Fibroblast of lung (primary cell): ENCODE results near the gene SLC4A5. TPM values are rescaled to one million over a fixed set of nuclear protein-coding genes. Genes with fewer than 3 reads are reported as not detected.
"Not testable (repeated sequence)": the region's sequence is repeated elsewhere in the genome, so short reads cannot be mapped to it uniquely, and the experiment has no call there.

Experiments used
- DNase-seq, 2 donors: peaks; one replicate each; pipeline versions ENCODE4 v3.0.0 to v3.0.0-alpha.2; 2010; ENCODE audit warnings: low read depth in 2 of 2
- H2AFZ ChIP-seq: 2 replicates; pipeline ENCODE4 v1.5.1; 2012; ENCODE audit warnings: low read length, control low read depth, inconsistent platforms
- H3K27ac ChIP-seq: 2 replicates; pipeline ENCODE4 v1.5.1; 2011; ENCODE audit warnings: low read length, control low read depth; ENCODE audit not compliant: insufficient read depth
- H3K27me3 ChIP-seq: 2 replicates; pipeline ENCODE4 v1.5.1; 2011; ENCODE audit warnings: mild to moderate bottlenecking, low read length; ENCODE audit not compliant: control insufficient read depth, insufficient read depth
- H3K36me3 ChIP-seq: 2 replicates; pipeline ENCODE4 v1.5.1; 2011; ENCODE audit warnings: low read length; ENCODE audit not compliant: control insufficient read depth, insufficient read depth
- H3K4me1 ChIP-seq: 2 replicates; pipeline ENCODE4 v1.5.1; 2011; ENCODE audit warnings: low read length; ENCODE audit not compliant: control insufficient read depth, insufficient read depth; ENCODE audit errors: extremely low read depth
- H3K4me2 ChIP-seq: 2 replicates; pipeline ENCODE4 v1.5.1; 2011; ENCODE audit warnings: low read length, control low read depth; ENCODE audit not compliant: insufficient read depth; ENCODE audit errors: extremely low read depth
- H3K4me3 ChIP-seq, 4 experiments: fragments of 200-600 bp in 1 of 4; sonication (generic) in 1 of 4; replicated peaks in 1 of 4; 2 replicates each; pipeline ENCODE4 v1.5.1; 2011 to 2016; ENCODE audit warnings: low read length in 4 of 4, low read depth in 3 of 4, mild to moderate bottlenecking in 3 of 4, control low read depth in 2 of 4, inconsistent platforms in 1 of 4, mixed read lengths in 1 of 4; ENCODE audit not compliant: insufficient read depth in 1 of 4; ENCODE audit errors: control extremely low read depth in 1 of 4
- H3K79me2 ChIP-seq: 2 replicates; pipeline ENCODE4 v1.5.1; 2012; ENCODE audit warnings: mild to moderate bottlenecking, low read length, inconsistent platforms; ENCODE audit not compliant: control insufficient read depth, insufficient read depth
- H3K9ac ChIP-seq: 2 replicates; pipeline ENCODE4 v1.5.1; 2011; ENCODE audit warnings: mild to moderate bottlenecking, low read length, control low read depth; ENCODE audit not compliant: insufficient read depth
- H3K9me3 ChIP-seq: 2 replicates; pipeline ENCODE4 v1.5.1; 2012; ENCODE audit warnings: low read depth, low read length; ENCODE audit not compliant: control insufficient read depth, insufficient read depth
- H4K20me1 ChIP-seq: 2 replicates; pipeline ENCODE4 v1.5.1; 2011; ENCODE audit warnings: low read length; ENCODE audit not compliant: control insufficient read depth, insufficient read depth; ENCODE audit errors: extremely low read depth
- CTCF ChIP-seq, 2 donors: IDR thresholded peaks in 1 of 2; conservative IDR thresholded peaks in 1 of 2; 1 replicate in 1 of 2; 2 replicates in 1 of 2; pipeline ENCODE4 v1.5.1; 2011 to 2012; ENCODE audit warnings: low read length in 2 of 2, control low read depth in 1 of 2, inconsistent platforms in 1 of 2, low read depth in 1 of 2, mild to moderate bottlenecking in 1 of 2
- EZH2 ChIP-seq: IDR thresholded peaks from 2 replicates; pipeline ENCODE4 v1.5.1; 2012; ENCODE audit warnings: low read length, control low read depth, mild to moderate bottlenecking; ENCODE audit errors: missing control alignments
- polyA plus RNA-seq, 2 donors: library from polyadenylated mRNA; depleted of rRNA in 1 of 2; stranded (reverse) in 1 of 2; unstranded in 1 of 2; fragments of >200 nt; gene quantifications; 2 replicates each; pipeline ENCODE4 v1.2.1, GENCODE V29; 2011 to 2012; ENCODE audit warnings: missing spikeins in 1 of 2
- total RNA-seq: library from RNA; depleted of rRNA; stranded (reverse); fragments of >200 nt; gene quantifications from 2 replicates; pipeline ENCODE4 v1.2.1, GENCODE V29; 2014

The SLC4A5 gene
- total and polyA plus RNA-seq, 2 donors (not counting 1 experiment from before 2014, with no cell fraction given), result 0.12 to 0.17 TPM

- no peaks in the 10 kb centered on the region for H3K4me1 ChIP-seq
- no peak overlapping the region for H3K4me3 ChIP-seq
- H3K9me3 ChIP-seq, result no peaks in the 10 kb centered on the region
- H3K27me3 ChIP-seq, result peaks cover 6% of the 10 kb centered on the region
- H4K20me1 ChIP-seq, result no peaks in the 10 kb centered on the region
- H3K79me2 ChIP-seq, result no peaks in the 10 kb centered on the region
- H3K27ac ChIP-seq, result no peak overlapping the region
- no peak overlapping the region for H3K4me2 ChIP-seq
- no peak for TF ChIP-seq CTCF (conservative IDR thresholded peaks at IDR 0.05 in 1 of 2, IDR thresholded peaks at IDR 0.05 in 1 of 2; ENCODE audit: low read depth in 1 of 2, low read length in 2 of 2)
- TF ChIP-seq EZH2, result no peak
- H3K9ac ChIP-seq, result no peak overlapping the region
- no peak overlapping the region for H2AFZ ChIP-seq
- no peak for DNase-seq
- no peaks in the 10 kb centered on the region for H3K36me3 ChIP-seq
These were observed 109.6 kb downstream of the SLC4A5 start for GRCh38 chr2:74233648-74234047.

GRCh38 chr2:74232426-74232825 lies 110.8 kb downstream of the SLC4A5 start:
- DNase-seq, result no peak
- Histone ChIP-seq H3K4me3 (no peak overlapping the region), H3K4me1 (no peaks in the 10 kb centered on the region), H3K36me3 (no peaks in the 10 kb centered on the region), H3K9me3 (no peaks in the 10 kb centered on the region), H3K79me2 (no peaks in the 10 kb centered on the region), H2AFZ (no peak overlapping the region), H4K20me1 (no peaks in the 10 kb centered on the region), H3K9ac (no peak overlapping the region), H3K4me2 (no peak overlapping the region), H3K27me3 (peaks cover 6% of the 10 kb centered on the region), H3K27ac (no peak overlapping the region)
- TF ChIP-seq CTCF (conservative IDR thresholded peaks at IDR 0.05 in 1 of 2, IDR thresholded peaks at IDR 0.05 in 1 of 2; ENCODE audit: low read depth in 1 of 2, low read length in 2 of 2) (no peak), EZH2 (no peak)

- not testable (repeated sequence) for H3K4me1 ChIP-seq, H2AFZ ChIP-seq, H3K9me3 ChIP-seq, H3K27me3 ChIP-seq, H3K4me2 ChIP-seq, H3K27ac ChIP-seq, H3K9ac ChIP-seq, H3K4me3 ChIP-seq, H4K20me1 ChIP-seq, H3K79me2 ChIP-seq, H3K36me3 ChIP-seq, DNase-seq
These were observed 113.4 kb downstream of the SLC4A5 start for GRCh38 chr2:74229865-74230264.
